AG08395 (cell line): ENCODE data around the gene AOC3.
A peak's percentile ranks its signal among the peaks of the same experiment; 100 is the strongest.
"Not testable (repeated sequence)": the region's sequence is repeated elsewhere in the genome, so short reads cannot be mapped to it uniquely, and the experiment has no call there.

Source experiments
- DNase-seq: peaks from one replicate; pipeline ENCODE4 v3.0.0; 2012; ENCODE audit warnings: mixed read lengths, low spot score

The AOC3 gene

DNA sequence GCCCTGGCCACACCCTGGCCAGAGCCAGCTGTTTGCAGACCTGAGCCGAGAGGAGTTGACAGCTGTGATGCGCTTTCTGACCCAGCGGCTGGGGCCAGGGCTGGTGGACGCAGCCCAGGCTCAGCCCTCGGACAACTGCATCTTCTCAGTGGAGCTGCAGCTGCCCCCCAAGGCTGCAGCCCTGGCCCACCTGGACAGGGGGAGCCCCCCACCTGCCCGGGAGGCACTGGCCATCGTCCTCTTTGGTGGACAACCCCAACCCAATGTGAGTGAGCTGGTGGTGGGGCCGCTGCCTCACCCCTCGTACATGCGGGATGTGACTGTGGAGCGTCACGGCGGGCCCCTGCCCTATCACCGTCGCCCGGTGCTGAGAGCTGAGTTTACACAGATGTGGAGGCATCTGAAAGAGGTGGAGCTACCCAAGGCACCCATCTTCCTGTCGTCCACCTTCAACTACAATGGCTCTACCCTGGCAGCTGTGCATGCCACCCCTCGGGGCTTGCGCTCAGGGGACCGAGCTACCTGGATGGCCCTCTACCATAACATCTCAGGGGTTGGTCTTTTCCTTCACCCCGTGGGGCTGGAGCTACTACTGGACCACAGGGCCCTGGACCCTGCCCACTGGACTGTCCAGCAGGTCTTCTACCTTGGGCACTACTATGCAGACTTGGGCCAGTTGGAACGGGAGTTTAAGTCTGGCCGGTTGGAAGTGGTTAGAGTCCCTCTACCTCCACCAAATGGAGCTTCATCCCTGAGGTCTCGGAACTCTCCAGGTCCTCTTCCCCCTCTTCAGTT, 6.0 kb upstream of the AOC3 start:
- DNase-seq = no peak

DNA sequence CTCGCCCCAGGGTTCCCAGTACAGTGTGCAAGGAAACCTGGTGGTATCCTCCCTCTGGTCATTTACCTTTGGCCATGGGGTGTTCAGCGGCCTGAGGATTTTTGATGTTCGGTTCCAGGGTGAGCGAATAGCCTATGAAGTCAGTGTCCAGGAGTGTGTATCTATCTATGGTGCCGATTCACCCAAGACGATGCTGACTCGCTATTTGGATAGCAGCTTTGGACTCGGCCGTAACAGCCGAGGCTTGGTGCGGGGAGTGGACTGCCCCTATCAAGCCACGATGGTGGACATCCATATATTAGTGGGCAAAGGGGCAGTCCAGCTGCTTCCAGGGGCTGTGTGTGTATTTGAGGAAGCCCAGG, 5.5 kb upstream of the AOC3 start:
- no peak for DNase-seq

DNA sequence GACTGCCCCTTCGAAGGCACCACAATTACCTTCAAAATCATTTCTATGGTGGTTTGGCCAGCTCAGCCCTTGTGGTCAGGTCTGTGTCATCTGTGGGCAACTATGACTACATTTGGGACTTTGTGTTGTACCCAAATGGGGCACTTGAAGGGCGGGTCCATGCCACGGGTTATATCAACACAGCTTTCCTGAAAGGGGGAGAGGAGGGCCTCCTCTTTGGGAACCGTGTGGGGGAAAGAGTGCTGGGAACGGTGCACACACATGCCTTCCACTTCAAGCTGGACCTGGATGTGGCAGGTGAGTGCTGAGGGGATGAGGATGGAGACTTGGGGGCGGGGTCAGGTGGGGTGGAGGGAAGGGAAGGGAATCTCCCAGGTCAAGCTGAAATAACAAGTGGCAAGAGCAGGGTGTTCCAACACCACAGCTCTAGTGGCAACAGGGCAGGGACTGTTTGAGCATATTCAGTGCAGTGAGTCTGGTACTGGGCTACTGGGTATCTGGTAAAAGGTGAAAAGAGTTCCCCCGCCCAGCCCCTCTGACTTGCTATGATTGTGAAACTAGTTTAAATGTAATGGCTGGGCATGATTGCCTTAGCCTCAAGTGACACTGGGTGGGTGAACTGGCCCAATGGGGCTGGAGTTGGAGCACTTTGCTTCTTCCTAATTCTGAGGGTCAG, 4.9 kb upstream of the AOC3 start:
- DNase-seq = no peak

DNA sequence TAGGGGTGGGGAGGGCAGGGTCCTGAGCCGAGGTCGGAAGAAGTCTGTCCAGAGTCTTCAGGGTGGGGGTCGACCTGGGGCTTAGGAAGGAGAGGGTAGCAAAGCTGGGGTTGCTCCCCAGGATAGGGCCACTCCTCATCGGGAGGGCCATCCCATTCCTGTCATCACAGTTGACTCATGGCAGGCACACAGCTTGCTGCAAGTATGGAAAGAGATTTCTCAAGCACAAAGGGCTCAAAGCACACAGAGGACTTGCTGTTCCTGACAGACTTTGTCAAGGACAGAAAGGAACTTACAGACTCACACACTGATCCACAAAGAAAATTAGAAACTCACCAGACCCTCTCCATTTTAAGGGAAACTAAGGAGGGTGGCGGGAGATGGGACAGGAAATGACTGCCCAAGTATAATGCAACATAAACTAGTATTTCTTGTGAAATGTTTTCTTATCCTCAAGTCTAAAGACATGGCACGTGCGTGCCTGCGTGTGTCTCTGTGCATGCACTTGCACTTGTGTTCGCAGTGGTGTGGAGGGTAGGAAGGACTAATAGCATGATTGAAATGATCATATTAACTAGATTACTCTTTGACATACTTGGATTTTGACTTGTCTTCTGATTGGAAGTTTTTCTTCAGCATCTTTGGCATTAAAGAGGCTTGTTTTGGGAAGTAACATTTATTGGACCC, 4.3 kb upstream of the AOC3 start:
- DNase-seq = peak; percentile 58

- no peak for DNase-seq
Measured at GRCh38 chr17:42848093-42848492, 2.9 kb upstream of the AOC3 start.

GRCh38 chr17:42849031-42849430, 2.0 kb upstream of the AOC3 start:
- no peak for DNase-seq

DNA sequence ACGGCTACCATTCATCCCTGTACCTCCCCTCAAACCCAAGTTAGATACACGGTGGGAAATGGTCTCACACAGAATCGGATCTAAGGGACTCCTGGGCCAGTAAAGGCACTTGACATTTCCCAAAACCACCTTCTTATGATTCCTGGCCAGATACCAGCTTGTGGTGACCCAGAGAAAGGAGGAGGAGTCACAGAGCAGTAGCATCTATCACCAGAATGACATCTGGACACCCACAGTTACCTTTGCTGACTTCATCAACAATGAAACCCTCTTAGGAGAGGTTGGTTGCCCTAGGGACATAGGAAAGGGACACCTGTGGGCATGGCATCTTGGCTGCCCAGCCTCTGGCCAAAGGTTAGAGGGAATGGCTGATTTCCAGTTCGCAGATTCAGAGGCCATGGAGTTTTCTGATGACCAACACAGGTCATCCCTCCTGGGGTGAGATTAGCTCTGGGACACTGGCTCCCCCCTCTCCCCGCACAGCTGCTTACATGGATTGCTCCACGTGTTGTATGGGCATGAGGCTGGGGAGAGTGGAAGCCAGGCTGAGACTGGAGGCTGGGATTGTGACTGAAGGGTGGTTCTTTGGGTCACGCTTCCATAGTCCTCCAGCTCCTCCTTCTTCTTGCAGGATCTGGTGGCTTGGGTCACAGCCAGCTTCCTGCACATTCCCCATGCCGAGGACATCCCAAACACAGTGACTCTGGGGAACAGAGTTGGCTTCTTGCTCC, 1.4 kb upstream of the AOC3 start:
- peak; percentile 51 for DNase-seq

- DNase-seq = not testable (repeated sequence)
Measured at GRCh38 chr17:42851371-42852240, 607 bp downstream of the AOC3 start.

GRCh38 chr17:42852351-42852750, 1.4 kb downstream of the AOC3 start:
- DNase-seq = no peak

- DNase-seq = no peak
Measured at GRCh38 chr17:42853004-42853403, 2.0 kb downstream of the AOC3 start.

GRCh38 chr17:42853597-42853967, 2.6 kb downstream of the AOC3 start:
- DNase-seq = no peak

DNA sequence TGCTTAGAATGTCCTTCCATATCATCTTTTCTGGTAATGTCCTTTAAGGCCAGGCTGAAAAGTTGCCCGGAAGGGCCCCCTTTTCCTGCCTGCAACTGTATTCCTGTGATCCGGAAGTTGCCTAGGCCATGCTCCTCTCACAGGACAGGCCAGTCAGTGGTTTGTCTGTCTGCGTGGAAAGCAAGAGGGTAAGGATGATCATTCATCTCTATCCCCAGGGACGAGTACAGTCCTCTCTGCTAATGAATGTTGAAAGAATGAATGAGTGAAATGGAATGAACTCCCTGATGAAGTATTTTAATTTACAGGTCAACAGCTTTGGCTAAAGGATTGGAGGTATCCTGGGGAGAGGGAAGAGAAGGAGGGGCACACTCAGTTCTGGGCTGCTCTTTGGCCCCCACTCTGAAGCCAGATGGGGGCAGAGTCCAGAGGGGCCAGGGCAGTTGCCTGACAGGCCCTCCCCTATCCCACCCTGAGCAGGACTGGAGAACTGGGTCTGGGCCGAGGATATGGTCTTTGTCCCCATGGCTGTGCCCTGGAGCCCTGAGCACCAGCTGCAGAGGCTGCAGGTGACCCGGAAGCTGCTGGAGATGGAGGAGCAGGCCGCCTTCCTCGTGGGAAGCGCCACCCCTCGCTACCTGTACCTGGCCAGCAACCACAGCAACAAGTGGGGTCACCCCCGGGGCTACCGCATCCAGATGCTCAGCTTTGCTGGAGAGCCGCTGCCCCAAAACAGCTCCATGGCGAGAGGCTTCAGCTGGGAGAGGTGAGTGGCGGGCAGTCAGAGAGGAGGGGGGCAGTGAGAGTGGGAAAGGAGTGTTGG, 3.2 kb downstream of the AOC3 start:
- DNase-seq = no peak

- no peak for DNase-seq
Measured at GRCh38 chr17:42855048-42855596, 4.1 kb downstream of the AOC3 start.

DNA sequence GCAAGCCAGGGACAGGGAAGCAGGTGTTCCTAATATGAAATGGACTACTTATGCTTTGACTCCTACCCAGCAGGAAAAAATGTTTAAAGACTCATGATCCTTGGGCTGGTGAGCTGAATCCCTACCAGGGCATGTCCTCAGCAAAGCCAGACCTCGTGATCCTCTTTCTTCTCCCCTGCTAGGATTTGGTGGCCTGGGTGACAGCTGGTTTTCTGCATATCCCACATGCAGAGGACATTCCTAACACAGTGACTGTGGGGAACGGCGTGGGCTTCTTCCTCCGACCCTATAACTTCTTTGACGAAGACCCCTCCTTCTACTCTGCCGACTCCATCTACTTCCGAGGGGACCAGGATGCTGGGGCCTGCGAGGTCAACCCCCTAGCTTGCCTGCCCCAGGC, 5.1 kb downstream of the AOC3 start:
- DNase-seq = not testable (repeated sequence)

GRCh38 chr17:42856516-42856915, 5.5 kb downstream of the AOC3 start:
- DNase-seq = not testable (repeated sequence)

DNA sequence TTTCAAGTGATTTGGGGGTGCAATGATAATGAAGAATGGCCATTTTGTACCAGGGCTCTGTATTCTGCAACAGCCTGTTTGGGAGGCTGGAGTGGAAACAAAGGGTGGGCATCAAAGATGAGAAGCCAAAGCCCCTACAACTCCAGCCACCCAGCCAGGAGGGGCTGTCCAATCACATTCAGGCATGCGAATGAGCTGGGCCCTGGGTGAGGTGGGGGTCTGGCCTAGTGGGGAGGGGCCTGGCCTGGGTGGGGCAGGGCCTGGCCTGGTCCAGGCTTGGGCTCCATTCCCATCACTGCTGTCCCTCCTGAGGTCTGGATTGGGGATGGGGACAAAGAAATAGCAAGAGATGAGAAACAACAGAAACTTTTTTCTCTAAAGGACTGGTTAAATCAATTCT, 6.4 kb downstream of the AOC3 start:
- DNase-seq = no peak

- no peak for DNase-seq
Measured at GRCh38 chr17:42865638-42866094, 14.7 kb downstream of the AOC3 start.

GRCh38 chr17:42866216-42866615, 15.2 kb downstream of the AOC3 start:
- no peak for DNase-seq

- DNase-seq = no peak
Measured at GRCh38 chr17:42866631-42867575, 15.9 kb downstream of the AOC3 start.
